HFFc6 (cell line): ENCODE results near the gene TAF8. TPM values are rescaled to one million over a fixed set of nuclear protein-coding genes. Genes with fewer than 3 reads are reported as not detected.

Experiments
- DNase-seq: peaks from one replicate; pipeline ENCODE4 v3.0.0-alpha.2; 2018
- H3K27ac Mint-ChIP-seq: 2 replicates; pipeline ENCODE4 v1.8.0; 2020; ENCODE audit warnings: mild to moderate bottlenecking, mixed read lengths
- H3K27me3 Mint-ChIP-seq: 2 replicates; pipeline ENCODE4 v1.8.0; 2021; ENCODE audit warnings: mild to moderate bottlenecking, moderate library complexity, mixed read lengths; ENCODE audit not compliant: insufficient read depth
- H3K36me3 Mint-ChIP-seq: 2 replicates; pipeline ENCODE4 v1.8.0; 2021; ENCODE audit warnings: low read depth, mixed read lengths
- H3K4me1 Mint-ChIP-seq: 2 replicates; pipeline ENCODE4 v1.8.0; 2020; ENCODE audit warnings: low read depth, mixed read lengths
- H3K4me3 Mint-ChIP-seq: 2 replicates; pipeline ENCODE4 v1.8.0; 2020; ENCODE audit warnings: mild to moderate bottlenecking, moderate library complexity, mixed read lengths
- H3K9me3 Mint-ChIP-seq: 2 replicates; pipeline ENCODE4 v1.8.0; 2020; ENCODE audit warnings: mild to moderate bottlenecking, mixed read lengths
- total RNA-seq, 6 experiments: library from RNA; stranded (reverse); fragmentation: NEBNext Ultra II Directional; extraction: Animal tissue kit (Norgen Biotek cat#: 25700); gene quantifications; 2 replicates in 1 of 6; 3 replicates in 5 of 6; pipeline ENCODE4 v1.2.3, GENCODE V29; 2021
- TF ChIP-seq, protein P1 (sequence below): fragments of 200-600 bp; sonication (generic); IDR thresholded peaks from 2 replicates; pipeline ENCODE4 v1.5.0; 2021; ENCODE audit warnings: antibody characterized with exemption, mild to moderate bottlenecking

Gene TAF8
- total RNA-seq, 6 experiments from 2014 or later = 14.9 to 19.0 (median 16.0) TPM

DNA sequence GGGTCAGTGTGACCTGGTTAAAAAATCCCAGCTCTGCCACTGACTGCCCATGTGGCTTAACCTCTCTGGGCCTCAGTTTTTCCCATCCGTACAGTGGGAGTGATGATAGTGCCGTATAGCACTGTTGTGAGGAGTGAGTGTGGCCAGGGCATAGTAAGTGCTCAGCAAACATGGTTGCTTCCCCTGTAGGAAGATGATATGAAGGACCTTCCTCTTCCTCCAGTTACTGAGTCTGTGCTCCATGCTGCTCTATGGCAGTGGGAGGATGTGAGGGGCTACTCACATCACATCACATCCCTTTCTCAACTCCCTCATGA is 79.0 kb downstream of the TAF8 start:
- peaks cover 8% of the 10 kb centered on the region for H3K36me3 Mint-ChIP-seq
- peaks cover 10% of the 10 kb centered on the region for H3K4me1 Mint-ChIP-seq
- no peak for DNase-seq
- no peaks in the 10 kb centered on the region for H3K9me3 Mint-ChIP-seq
- H3K27me3 Mint-ChIP-seq = peaks cover 1% of the 10 kb centered on the region; the same call in 1 of the 2 replicates
- H3K27ac Mint-ChIP-seq = no peak overlapping the region
- no peak overlapping the region for H3K4me3 Mint-ChIP-seq
- TF ChIP-seq, protein P1, sequence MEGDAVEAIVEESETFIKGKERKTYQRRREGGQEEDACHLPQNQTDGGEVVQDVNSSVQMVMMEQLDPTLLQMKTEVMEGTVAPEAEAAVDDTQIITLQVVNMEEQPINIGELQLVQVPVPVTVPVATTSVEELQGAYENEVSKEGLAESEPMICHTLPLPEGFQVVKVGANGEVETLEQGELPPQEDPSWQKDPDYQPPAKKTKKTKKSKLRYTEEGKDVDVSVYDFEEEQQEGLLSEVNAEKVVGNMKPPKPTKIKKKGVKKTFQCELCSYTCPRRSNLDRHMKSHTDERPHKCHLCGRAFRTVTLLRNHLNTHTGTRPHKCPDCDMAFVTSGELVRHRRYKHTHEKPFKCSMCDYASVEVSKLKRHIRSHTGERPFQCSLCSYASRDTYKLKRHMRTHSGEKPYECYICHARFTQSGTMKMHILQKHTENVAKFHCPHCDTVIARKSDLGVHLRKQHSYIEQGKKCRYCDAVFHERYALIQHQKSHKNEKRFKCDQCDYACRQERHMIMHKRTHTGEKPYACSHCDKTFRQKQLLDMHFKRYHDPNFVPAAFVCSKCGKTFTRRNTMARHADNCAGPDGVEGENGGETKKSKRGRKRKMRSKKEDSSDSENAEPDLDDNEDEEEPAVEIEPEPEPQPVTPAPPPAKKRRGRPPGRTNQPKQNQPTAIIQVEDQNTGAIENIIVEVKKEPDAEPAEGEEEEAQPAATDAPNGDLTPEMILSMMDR = no peak

DNA sequence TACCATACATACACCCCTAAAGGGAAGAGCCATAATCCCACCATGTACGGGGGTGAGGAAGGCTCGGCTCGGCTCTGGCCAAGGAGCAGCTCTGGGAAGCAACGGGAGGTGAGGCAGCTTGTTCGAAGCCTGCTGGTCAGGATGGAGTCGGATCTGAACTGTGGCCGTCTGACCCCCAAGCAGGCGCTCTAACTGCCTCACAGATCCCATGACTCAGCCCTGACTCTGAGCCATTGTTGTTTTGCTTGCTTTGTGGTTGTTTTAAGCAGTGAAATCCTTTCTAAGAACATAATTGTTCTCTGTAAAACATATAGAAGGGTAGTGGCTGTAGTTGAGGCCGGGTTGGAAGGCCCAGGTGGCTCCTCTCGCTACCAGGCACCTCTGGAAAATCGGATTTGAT is 81.2 kb downstream of the TAF8 start:
- H3K4me1 Mint-ChIP-seq = peaks cover 15% of the 10 kb centered on the region
- H3K27ac Mint-ChIP-seq = peak overlapping the region; percentile 91
- DNase-seq = peak; percentile 73
- TF ChIP-seq, protein P1 = no peak
- H3K9me3 Mint-ChIP-seq = no peaks in the 10 kb centered on the region
- H3K27me3 Mint-ChIP-seq = no peaks in the 10 kb centered on the region
- no peak overlapping the region for H3K4me3 Mint-ChIP-seq
- no peaks in the 10 kb centered on the region; the same call in 1 of the 2 replicates for H3K36me3 Mint-ChIP-seq

GRCh38 chr6:42133926-42134325 is 83.6 kb downstream of the TAF8 start:
- no peak overlapping the region for H3K4me3 Mint-ChIP-seq
- H3K36me3 Mint-ChIP-seq = no peaks in the 10 kb centered on the region
- H3K27ac Mint-ChIP-seq = no peak overlapping the region
- H3K4me1 Mint-ChIP-seq = peaks cover 28% of the 10 kb centered on the region
- no peak for DNase-seq
- no peaks in the 10 kb centered on the region; the same call in 1 of the 2 replicates for H3K27me3 Mint-ChIP-seq
- TF ChIP-seq, protein P1 = no peak
- no peaks in the 10 kb centered on the region for H3K9me3 Mint-ChIP-seq

- Mint-ChIP-seq H3K27ac (no peak overlapping the region), H3K27me3 (no peaks in the 10 kb centered on the region; the same call in 1 of the 2 replicates), H3K36me3 (no peaks in the 10 kb centered on the region), H3K4me1 (peaks cover 40% of the 10 kb centered on the region), H3K4me3 (no peak overlapping the region), H3K9me3 (no peaks in the 10 kb centered on the region)
- TF ChIP-seq, protein P1 = no peak
- no peak for DNase-seq
Observed at GRCh38 chr6:42135161-42135560, 84.8 kb downstream of the TAF8 start.

- no peak for DNase-seq
- no peak overlapping the region for H3K4me3 Mint-ChIP-seq
- no peak overlapping the region for H3K27ac Mint-ChIP-seq
- H3K27me3 Mint-ChIP-seq = no peaks in the 10 kb centered on the region; the same call in 1 of the 2 replicates
- TF ChIP-seq, protein P1 = no peak
- H3K36me3 Mint-ChIP-seq = no peaks in the 10 kb centered on the region
- no peaks in the 10 kb centered on the region for H3K9me3 Mint-ChIP-seq
- H3K4me1 Mint-ChIP-seq = peaks cover 46% of the 10 kb centered on the region
Observed at GRCh38 chr6:42135722-42136121, 85.4 kb downstream of the TAF8 start.
